Right lobe of liver (tissue), 6 donors: ENCODE results near the gene TFEB. TPM values are rescaled to one million over a fixed set of nuclear protein-coding genes. Genes with fewer than 3 reads are reported as not detected.
A peak's percentile ranks its signal among the peaks of the same experiment; 100 is the strongest.

ENCODE experiments used
- ATAC-seq, 4 donors: fragments of 200-7000 bp; cut with Tn5 transposase; one replicate each; pipeline ENCODE4 v1.9.1; 2020; ENCODE audit warnings: mild to moderate bottlenecking in 4 of 4, moderate library complexity in 4 of 4
- DNase-seq, 3 donors: peaks; one replicate each; pipeline ENCODE4 v3.0.0-alpha.2; 2020
- H3K27ac ChIP-seq, 3 donors: fragments of 200-600 bp; one replicate each; pipeline ENCODE4 v1.8.0; 2022
- H3K27me3 ChIP-seq, 2 donors: fragments of 200-600 bp; one replicate each; pipeline ENCODE4 v1.8.0; 2022
- H3K36me3 ChIP-seq, 4 donors: fragments of 200-600 bp; sonication (generic) in 1 of 4; one replicate each; pipeline versions ENCODE4 v1.5.1 to v1.8.0; 2017 to 2022; ENCODE audit warnings: control low read depth in 1 of 4
- H3K4me1 ChIP-seq, 4 donors: fragments of 200-600 bp; sonication (generic) in 1 of 4; one replicate each; pipeline versions ENCODE4 v1.5.1 to v1.8.0; 2017 to 2022; ENCODE audit warnings: control low read depth in 1 of 4
- H3K4me3 ChIP-seq, 3 donors: fragments of 200-600 bp; one replicate each; pipeline ENCODE4 v1.8.0; 2022
- H3K9me3 ChIP-seq, 4 donors: fragments of 200-600 bp; sonication (generic) in 1 of 4; one replicate each; pipeline versions ENCODE4 v1.5.1 to v1.8.0; 2017 to 2022; ENCODE audit warnings: control low read depth in 1 of 4
- POLR2A ChIP-seq: fragments of 450-650 bp; IDR thresholded peaks from one replicate; pipeline ENCODE4 v1.6.1; 2017; ENCODE audit warnings: antibody characterized with exemption, mild to moderate bottlenecking
- WGBS: methylation state at CpG from one replicate; pipeline ENCODE4 v1.1.6; 2018; ENCODE audit warnings: low coverage, low lambda C conversion rate; ENCODE audit not compliant: insufficient coverage; ENCODE audit errors: missing lambda C conversion rate; 5-methylcytosine and 5-hydroxymethylcytosine counted together
- intact Hi-C, 2 donors: fragments of 100-400 bp; cut with DNase I; formaldehyde crosslinking; loops; one replicate each; pipeline versions ENCODE4 v1.11.2 to v1.14.1; 2022
- small RNA-seq, 2 experiments: library from RNA; depleted of rRNA; stranded (forward); fragments of <200 nt; gene quantifications; one replicate each; pipeline ENCODE3, GENCODE V24; 2016
- total RNA-seq, 6 experiments: library from RNA; depleted of rRNA in 2 of 6; stranded (reverse); fragments of >200 nt in 2 of 6; fragmentation: NEBNext Ultra II Directional in 3 of 6; extraction: Animal tissue kit (Norgen Biotek cat#: 25700) in 3 of 6; gene quantifications; one replicate each; pipeline versions ENCODE4 v1.1.0 to v1.2.4, GENCODE V29; 2016 to 2023
- TF ChIP-seq, protein P1 (sequence below), 4 donors: fragments of 200-600 bp in 3 of 4; fragments of 450-650 bp in 1 of 4; IDR thresholded peaks; one replicate each; pipeline versions ENCODE4 v1.5.1 to v1.8.0; 2016 to 2022; ENCODE audit warnings: antibody characterized with exemption in 4 of 4, mild to moderate bottlenecking in 2 of 4
- donor health status: DM: no; HTN: yes; CAD: no.
- donor health status: DM: no; HTN: no; CAD: no.
- donor health status: DM: no; HTN: no; CAD: no.
- donor health status: DM: no; HTN: yes; CAD: no.
- donor health status: DM: no; HTN: yes; CAD: no.

The TFEB gene
- total RNA-seq, 6 experiments from 2014 or later: 4.5 to 9.2 (median 6.6) TPM

DNA sequence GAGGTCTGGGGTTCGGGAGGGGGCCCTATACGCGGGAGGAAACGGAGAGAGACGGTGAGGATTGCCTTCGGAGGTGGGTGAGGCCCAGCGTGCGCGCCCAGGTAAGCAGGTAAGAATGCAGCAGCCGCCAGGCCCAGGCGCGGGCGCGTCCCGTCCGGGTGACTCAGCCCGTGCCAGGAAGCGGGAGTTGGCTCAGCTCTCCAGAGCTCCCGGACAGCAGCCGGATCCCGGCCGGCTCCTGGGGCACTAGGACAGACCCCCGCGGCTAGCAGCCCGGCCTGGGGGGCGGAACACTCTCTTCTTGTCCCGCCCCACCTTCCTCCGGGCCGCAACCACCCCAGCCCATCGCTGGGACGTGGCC is 98.6 kb downstream of the TFEB start:
- no peak for TF ChIP-seq POLR2A
- TF ChIP-seq, protein P1, sequence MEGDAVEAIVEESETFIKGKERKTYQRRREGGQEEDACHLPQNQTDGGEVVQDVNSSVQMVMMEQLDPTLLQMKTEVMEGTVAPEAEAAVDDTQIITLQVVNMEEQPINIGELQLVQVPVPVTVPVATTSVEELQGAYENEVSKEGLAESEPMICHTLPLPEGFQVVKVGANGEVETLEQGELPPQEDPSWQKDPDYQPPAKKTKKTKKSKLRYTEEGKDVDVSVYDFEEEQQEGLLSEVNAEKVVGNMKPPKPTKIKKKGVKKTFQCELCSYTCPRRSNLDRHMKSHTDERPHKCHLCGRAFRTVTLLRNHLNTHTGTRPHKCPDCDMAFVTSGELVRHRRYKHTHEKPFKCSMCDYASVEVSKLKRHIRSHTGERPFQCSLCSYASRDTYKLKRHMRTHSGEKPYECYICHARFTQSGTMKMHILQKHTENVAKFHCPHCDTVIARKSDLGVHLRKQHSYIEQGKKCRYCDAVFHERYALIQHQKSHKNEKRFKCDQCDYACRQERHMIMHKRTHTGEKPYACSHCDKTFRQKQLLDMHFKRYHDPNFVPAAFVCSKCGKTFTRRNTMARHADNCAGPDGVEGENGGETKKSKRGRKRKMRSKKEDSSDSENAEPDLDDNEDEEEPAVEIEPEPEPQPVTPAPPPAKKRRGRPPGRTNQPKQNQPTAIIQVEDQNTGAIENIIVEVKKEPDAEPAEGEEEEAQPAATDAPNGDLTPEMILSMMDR (IDR thresholded peaks at IDR 0.05): no peak
- no peak overlapping the region for H3K27ac ChIP-seq
- 20% methylated on average over 9 of the region's 31 CpGs for WGBS
- peaks cover 0 to 9% (median 4%) of the 10 kb centered on the region in 4 donors for H3K4me1 ChIP-seq
- ATAC-seq (peak; percentile 44 to 86 (median 51)), DNase-seq (peak in 2 of 3 donors; percentile 59 to 68)
- H3K36me3 ChIP-seq: no peaks in the 10 kb centered on the region
- intact Hi-C loops: no loop called here
- no peak overlapping the region for H3K4me3 ChIP-seq
- peaks cover 0 to 7% of the 10 kb centered on the region in 2 donors for H3K27me3 ChIP-seq
- no peaks in the 10 kb centered on the region for H3K9me3 ChIP-seq

GRCh38 chr6:41635365-41635764 is 100.0 kb downstream of the TFEB start:
- WGBS: 58% methylated on average over 3 of the region's 6 CpGs
- no peak for TF ChIP-seq POLR2A
- TF ChIP-seq, protein P1 (IDR thresholded peaks at IDR 0.05): no peak
- DNase-seq (peak in 2 of 3 donors; percentile 3 to 19), ATAC-seq (no peak)
- Histone ChIP-seq H3K27ac (no peak overlapping the region), H3K4me1 (peaks cover 0 to 9% (median 4%) of the 10 kb centered on the region in 4 donors), H3K27me3 (peaks cover 0 to 7% of the 10 kb centered on the region in 2 donors), H3K36me3 (no peaks in the 10 kb centered on the region), H3K9me3 (no peaks in the 10 kb centered on the region), H3K4me3 (no peak overlapping the region)
- intact Hi-C loops: no loop called here

DNA sequence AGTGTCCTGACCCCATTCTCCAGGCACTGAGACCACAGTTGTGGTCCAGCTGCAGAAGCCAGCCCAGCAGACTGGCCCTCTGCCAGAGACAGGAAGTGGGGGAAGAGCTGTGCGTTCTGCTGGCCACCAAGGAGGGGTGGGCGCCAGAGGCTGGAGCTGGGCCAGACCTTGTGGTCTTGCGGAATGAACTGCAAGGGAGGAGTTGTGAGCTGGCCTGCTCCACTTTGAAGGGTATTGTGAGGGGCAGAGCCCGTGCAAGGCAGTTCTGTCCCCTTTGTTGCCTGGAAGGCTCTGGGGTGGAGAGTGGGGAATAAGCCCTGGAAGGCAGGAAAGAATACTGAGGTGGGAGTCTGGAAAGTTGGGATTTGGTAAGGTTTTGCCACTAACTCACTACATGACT is 100.8 kb downstream of the TFEB start:
- WGBS: 56% methylated on average over 2 of the region's 4 CpGs
- peaks cover 0 to 7% of the 10 kb centered on the region in 2 donors for H3K27me3 ChIP-seq
- H3K27ac ChIP-seq: no peak overlapping the region
- TF ChIP-seq, protein P1 (IDR thresholded peaks at IDR 0.05): no peak
- no peak for TF ChIP-seq POLR2A
- no peak for ATAC-seq
- intact Hi-C loops: no loop called here
- H3K9me3 ChIP-seq: no peaks in the 10 kb centered on the region
- H3K4me3 ChIP-seq: no peak overlapping the region
- H3K4me1 ChIP-seq: peaks cover 0 to 9% (median 4%) of the 10 kb centered on the region in 4 donors
- H3K36me3 ChIP-seq: no peaks in the 10 kb centered on the region
- peak in 2 of 3 donors; percentile 18 to 46 for DNase-seq

Small RNA genes lying within 50 kb of the gene (small RNA-seq; reads per million reads assigned to genes)
- 0 reads per million in 2 experiments for gene AL365205.3

Other genes with a start within 250 kb of the TFEB start
- gene FOXP4, start 189.2 kb downstream of the TFEB start, total RNA-seq: 10 to 100 TPM; 12.6 to 19.2 (median 14.9) TPM
- 1 to 10 TPM in 2 of 6 experiments, under 1 TPM in 1, not detected in 3; 0.29 to 2.4 (median 1.1) TPM for gene MDFI, start 97.1 kb downstream of the TFEB start, total RNA-seq
- gene PGC, start 11.8 kb upstream of the TFEB start, total RNA-seq: under 1 TPM in 1 of 6 experiments, not detected in 5; 0.31 TPM
- 1 to 10 TPM in 5 of 6 experiments, under 1 TPM in 1; 0.68 to 3.0 (median 1.9) TPM for gene FRS3, start 44.3 kb upstream of the TFEB start, total RNA-seq
- 1 to 10 TPM in 5 of 6 experiments, not detected in 1; 1.3 to 3.1 (median 2.7) TPM for gene PRICKLE4, start 45.2 kb upstream of the TFEB start, total RNA-seq
- gene TOMM6, start 52.1 kb upstream of the TFEB start, total RNA-seq: 100 to 1,000 TPM in 1 of 6 experiments, 10 to 100 TPM in 5; 61.8 to 104 (median 75.6) TPM
- gene USP49, start 159.8 kb upstream of the TFEB start, total RNA-seq: 1 to 10 TPM in 5 of 6 experiments, under 1 TPM in 1; 0.87 to 2.0 (median 1.3) TPM
- gene MED20, start 185.5 kb upstream of the TFEB start, total RNA-seq: 10 to 100 TPM in 1 of 6 experiments, 1 to 10 TPM in 5; 7.2 to 10.8 (median 7.7) TPM
- gene BYSL, start 185.9 kb upstream of the TFEB start, total RNA-seq: 10 to 100 TPM in 1 of 6 experiments, 1 to 10 TPM in 5; 3.7 to 10.8 (median 8.4) TPM
- gene CCND3, start 206.2 kb upstream of the TFEB start, total RNA-seq: 10 to 100 TPM; 11.3 to 51.9 (median 14.2) TPM